ENCODE results near the gene DNAH1. TPM values are rescaled to one million over a fixed set of nuclear protein-coding genes. Genes with fewer than 3 reads are reported as not detected.

Gene DNAH1
- total and polyA plus RNA-seq, 2 donors from 2014 or later = 1.7 to 12.1 TPM

GRCh38 chr3:52392216-52392930, 76.3 kb downstream of the DNAH1 start:
- TF ChIP-seq CTCF (IDR thresholded peaks at IDR 0.05; ENCODE audit: borderline replicate concordance, extremely low read depth, insufficient read depth) = no peak
- peak in 1 of 5 donors; percentile 39 for DNase-seq
- no peak for FAIRE-seq
- Histone ChIP-seq H3K4me1 (ENCODE audit: control insufficient read depth in 2 of 3, insufficient read depth in 2 of 3, low read depth in 1 of 3, low read length in 3 of 3) (no peaks in the 10 kb centered on the region), H3K4me3 (ENCODE audit: low read length in 3 of 3) (no peak overlapping the region), H3K9ac (ENCODE audit: low read length in 3 of 3) (no peak overlapping the region), H3K27ac (ENCODE audit: low read depth in 2 of 2, low read length in 2 of 2) (no peak overlapping the region), H3K9me3 (ENCODE audit: control insufficient read depth in 2 of 3, insufficient read depth in 1 of 3, low read length in 3 of 3) (no peaks in the 10 kb centered on the region), H3K27me3 (ENCODE audit: control insufficient read depth, insufficient read depth, low read length) (no peaks in the 10 kb centered on the region), H3K36me3 (ENCODE audit: control insufficient read depth in 2 of 3, insufficient read depth in 3 of 3, low read length in 3 of 3) (peaks cover 0 to 24% (median 10%) of the 10 kb centered on the region in 3 donors)
- intact Hi-C loops (cut with DNase I) = no loop called here

- Histone ChIP-seq H3K4me1 (ENCODE audit: control insufficient read depth in 2 of 3, insufficient read depth in 2 of 3, low read depth in 1 of 3, low read length in 3 of 3) (no peaks in the 10 kb centered on the region), H3K27ac (ENCODE audit: low read depth in 2 of 2, low read length in 2 of 2) (no peak overlapping the region), H3K36me3 (ENCODE audit: control insufficient read depth in 2 of 3, insufficient read depth in 3 of 3, low read length in 3 of 3) (peaks cover 0 to 20% (median 10%) of the 10 kb centered on the region in 3 donors), H3K27me3 (ENCODE audit: control insufficient read depth, insufficient read depth, low read length) (no peaks in the 10 kb centered on the region), H3K9me3 (ENCODE audit: control insufficient read depth in 2 of 3, insufficient read depth in 1 of 3, low read length in 3 of 3) (no peaks in the 10 kb centered on the region), H3K4me3 (ENCODE audit: low read length in 3 of 3) (no peak overlapping the region), H3K9ac (ENCODE audit: low read length in 3 of 3) (no peak overlapping the region)
- no peak for TF ChIP-seq CTCF (IDR thresholded peaks at IDR 0.05; ENCODE audit: borderline replicate concordance, extremely low read depth, insufficient read depth)
- no peak for FAIRE-seq
- intact Hi-C loops (cut with DNase I) = no loop called here
- peak in 1 of 5 donors; percentile 42 for DNase-seq
Observed at GRCh38 chr3:52393131-52393807, 77.2 kb downstream of the DNAH1 start.

- H3K27ac ChIP-seq (ENCODE audit: low read depth in 2 of 2, low read length in 2 of 2) = no peak overlapping the region
- H3K36me3 ChIP-seq (ENCODE audit: control insufficient read depth in 2 of 3, insufficient read depth in 3 of 3, low read length in 3 of 3) = peaks cover 0 to 19% (median 14%) of the 10 kb centered on the region in 3 donors
- no peaks in the 10 kb centered on the region for H3K9me3 ChIP-seq (ENCODE audit: control insufficient read depth in 2 of 3, insufficient read depth in 1 of 3, low read length in 3 of 3)
- FAIRE-seq (no peak), DNase-seq (peak in 1 of 5 donors; percentile 61)
- H3K9ac ChIP-seq (ENCODE audit: low read length in 3 of 3) = no peak overlapping the region
- H3K4me1 ChIP-seq (ENCODE audit: control insufficient read depth in 2 of 3, insufficient read depth in 2 of 3, low read depth in 1 of 3, low read length in 3 of 3) = no peaks in the 10 kb centered on the region
- H3K27me3 ChIP-seq (ENCODE audit: control insufficient read depth, insufficient read depth, low read length) = no peaks in the 10 kb centered on the region
- no peak for TF ChIP-seq CTCF (IDR thresholded peaks at IDR 0.05; ENCODE audit: borderline replicate concordance, extremely low read depth, insufficient read depth)
- no peak overlapping the region for H3K4me3 ChIP-seq (ENCODE audit: low read length in 3 of 3)
- intact Hi-C loops (cut with DNase I) = no loop called here
Observed at GRCh38 chr3:52393959-52394670, 78.0 kb downstream of the DNAH1 start.
